HEK293T (cell line): Measurements from ENCODE around the gene TXLNG.

Source experiments
- ARNT ChIP-seq: fragments of 450-650 bp; IDR thresholded peaks from 2 replicates; pipeline ENCODE4 v1.6.1; 2017; ENCODE audit warnings: mild to moderate bottlenecking
- BHLHE40 ChIP-seq: fragments of 450-650 bp; IDR thresholded peaks from 2 replicates; pipeline ENCODE4 v1.6.1; 2016; ENCODE audit warnings: mild to moderate bottlenecking, moderate library complexity, borderline replicate concordance
- CTBP1 ChIP-seq: fragments of 450-650 bp; IDR thresholded peaks from 2 replicates; pipeline ENCODE4 v1.6.1; 2016; ENCODE audit warnings: borderline replicate concordance
- FOXA1 ChIP-seq: fragments of 450-650 bp; IDR thresholded peaks from 2 replicates; pipeline ENCODE4 v1.6.1; 2016; ENCODE audit warnings: mild to moderate bottlenecking
- FOXK2 ChIP-seq: fragments of 450-650 bp; IDR thresholded peaks from 2 replicates; pipeline ENCODE4 v1.6.1; 2016; ENCODE audit warnings: mild to moderate bottlenecking
- FOXM1 ChIP-seq: fragments of 450-650 bp; IDR thresholded peaks from 2 replicates; pipeline ENCODE4 v1.6.1; 2017; ENCODE audit warnings: mild to moderate bottlenecking, borderline replicate concordance
- HDGF ChIP-seq: fragments of 450-650 bp; IDR thresholded peaks from 2 replicates; pipeline ENCODE4 v1.6.1; 2017; ENCODE audit warnings: antibody characterized with exemption, borderline replicate concordance
- NFRKB ChIP-seq: fragments of 450-650 bp; IDR thresholded peaks from 2 replicates; pipeline ENCODE4 v1.6.1; 2016; ENCODE audit warnings: mild to moderate bottlenecking, moderate library complexity
- SP1 ChIP-seq: fragments of 450-650 bp; IDR thresholded peaks from 2 replicates; pipeline ENCODE4 v1.6.1; 2017
- SUZ12 ChIP-seq: fragments of 450-650 bp; IDR thresholded peaks from 2 replicates; pipeline ENCODE4 v1.6.1; 2016; ENCODE audit warnings: mild to moderate bottlenecking
- TARDBP ChIP-seq: fragments of 450-650 bp; IDR thresholded peaks from 2 replicates; pipeline ENCODE4 v1.6.1; 2016
- ZNF384 ChIP-seq: fragments of 450-650 bp; IDR thresholded peaks from 2 replicates; pipeline ENCODE4 v1.6.1; 2016
- TF ChIP-seq, protein P1 (sequence below): fragments of 450-650 bp; IDR thresholded peaks from 2 replicates; pipeline ENCODE4 v1.6.1; 2016

DNA sequence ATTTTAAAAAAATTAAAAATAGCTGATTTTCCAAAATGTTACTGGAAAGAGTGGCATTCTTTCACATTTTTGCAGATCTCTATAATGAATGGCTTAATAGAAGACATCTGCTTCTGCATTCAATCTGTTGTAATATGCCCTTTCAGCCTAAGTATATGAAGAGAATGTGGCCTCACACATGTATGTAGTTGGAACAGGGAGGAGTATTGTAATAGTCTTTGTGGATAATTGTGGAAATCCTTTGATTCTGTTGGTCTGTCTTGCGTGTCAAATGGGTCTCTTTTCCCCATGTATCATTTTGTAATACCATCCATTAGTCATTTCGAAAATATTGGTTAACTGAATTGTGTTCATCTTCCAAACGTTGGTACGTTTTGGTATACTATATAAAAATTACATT, 11.6 kb downstream of the TXLNG start:
- no peak for TF ChIP-seq BHLHE40
- no peak for TF ChIP-seq FOXM1
- no peak for TF ChIP-seq SUZ12
- TF ChIP-seq NFRKB: no peak
- TF ChIP-seq TARDBP: no peak
- TF ChIP-seq, protein P1, sequence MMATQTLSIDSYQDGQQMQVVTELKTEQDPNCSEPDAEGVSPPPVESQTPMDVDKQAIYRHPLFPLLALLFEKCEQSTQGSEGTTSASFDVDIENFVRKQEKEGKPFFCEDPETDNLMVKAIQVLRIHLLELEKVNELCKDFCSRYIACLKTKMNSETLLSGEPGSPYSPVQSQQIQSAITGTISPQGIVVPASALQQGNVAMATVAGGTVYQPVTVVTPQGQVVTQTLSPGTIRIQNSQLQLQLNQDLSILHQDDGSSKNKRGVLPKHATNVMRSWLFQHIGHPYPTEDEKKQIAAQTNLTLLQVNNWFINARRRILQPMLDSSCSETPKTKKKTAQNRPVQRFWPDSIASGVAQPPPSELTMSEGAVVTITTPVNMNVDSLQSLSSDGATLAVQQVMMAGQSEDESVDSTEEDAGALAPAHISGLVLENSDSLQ: no peak
- no peak for TF ChIP-seq SP1
- TF ChIP-seq FOXA1: no peak
- no peak for TF ChIP-seq ZNF384
- TF ChIP-seq FOXK2: no peak
- TF ChIP-seq ARNT: no peak
- no peak for TF ChIP-seq CTBP1
- TF ChIP-seq HDGF: no peak
